ENCODE results near the gene SMS. TPM values are rescaled to one million over a fixed set of nuclear protein-coding genes. Genes with fewer than 3 reads are reported as not detected.
A peak's percentile ranks its signal among the peaks of the same experiment; 100 is the strongest.
"Not testable (repeated sequence)": the region's sequence is repeated elsewhere in the genome, so short reads cannot be mapped to it uniquely, and the experiment has no call there.

SMS gene
- total RNA-seq, 1 experiment from 2014 or later, result 548 TPM

DNA sequence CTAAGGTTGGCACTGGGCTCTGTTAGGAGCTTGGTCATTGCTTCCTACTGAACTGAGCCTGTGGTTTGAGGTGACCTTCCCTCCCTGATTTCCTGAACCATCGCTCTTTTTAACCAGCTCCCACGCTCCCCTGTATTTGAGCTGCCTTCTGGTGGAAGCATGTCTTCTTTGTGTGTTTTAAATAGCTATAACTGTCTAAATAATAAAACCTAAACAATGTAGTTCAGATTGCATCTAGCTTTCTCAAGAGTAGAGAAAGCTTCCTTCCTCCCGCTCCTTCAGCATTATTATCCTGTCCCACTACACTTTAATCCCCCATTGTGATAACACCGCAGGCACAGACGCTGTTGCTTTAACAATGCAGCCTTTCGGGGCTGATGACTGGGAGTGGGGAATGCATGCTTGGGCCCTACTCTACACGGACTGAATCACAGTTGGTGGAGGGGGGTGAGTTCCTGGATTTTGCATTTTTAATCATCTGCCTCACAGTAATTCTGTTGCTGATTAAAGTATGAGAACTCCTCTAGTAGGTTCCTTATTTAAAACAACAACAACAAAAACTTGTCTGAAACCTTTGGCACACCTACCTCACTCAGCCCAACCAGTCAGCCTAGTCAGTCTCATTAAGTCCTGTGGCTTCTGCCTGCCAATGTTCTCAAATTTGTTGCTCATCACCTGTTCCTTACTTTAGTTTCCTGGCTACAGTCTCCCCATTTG lies 6.6 kb downstream of the SMS start:
- peak; percentile 30 for DNase-seq
- H3K4me3 ChIP-seq, result no peak overlapping the region
- no peaks in the 10 kb centered on the region for H3K9me3 ChIP-seq
- H3K27me3 ChIP-seq, result no peaks in the 10 kb centered on the region
- peaks cover 40% of the 10 kb centered on the region for H3K36me3 ChIP-seq

- no peaks in the 10 kb centered on the region for H3K27me3 ChIP-seq
- DNase-seq, result no peak
- no peak overlapping the region for H3K4me3 ChIP-seq
- H3K36me3 ChIP-seq, result peaks cover 35% of the 10 kb centered on the region
- no peaks in the 10 kb centered on the region for H3K9me3 ChIP-seq
Measured at GRCh38 chrX:21947671-21948070, 7.2 kb downstream of the SMS start.

GRCh38 chrX:21948897-21949578 lies 8.5 kb downstream of the SMS start:
- Histone ChIP-seq H3K36me3 (peaks cover 33% of the 10 kb centered on the region), H3K9me3 (no peaks in the 10 kb centered on the region), H3K27me3 (no peaks in the 10 kb centered on the region), H3K4me3 (no peak overlapping the region)
- DNase-seq, result no peak

GRCh38 chrX:21949689-21950088 lies 9.2 kb downstream of the SMS start:
- DNase-seq, result no peak
- no peaks in the 10 kb centered on the region for H3K9me3 ChIP-seq
- H3K4me3 ChIP-seq, result no peak overlapping the region
- H3K36me3 ChIP-seq, result peaks cover 38% of the 10 kb centered on the region
- H3K27me3 ChIP-seq, result no peaks in the 10 kb centered on the region

DNA sequence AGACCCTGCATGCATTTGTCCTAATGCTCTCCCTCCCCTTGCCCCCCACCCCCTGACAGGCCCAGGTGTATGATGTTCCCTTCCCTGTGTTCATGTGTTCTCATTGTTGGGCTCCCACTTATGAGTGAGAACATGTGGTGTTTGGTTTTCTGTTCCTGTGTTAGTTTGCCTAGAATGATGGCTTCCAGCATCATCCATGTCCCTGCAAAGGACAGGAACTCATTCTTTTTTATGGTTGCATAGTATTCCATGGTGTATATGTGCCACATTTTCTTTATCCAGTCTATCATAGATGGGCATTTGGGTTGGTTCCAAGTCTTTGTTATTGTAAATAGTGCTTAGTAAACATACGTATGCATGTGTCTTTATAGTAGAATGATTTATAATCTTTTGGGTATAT lies 10.0 kb downstream of the SMS start:
- not testable (repeated sequence) for DNase-seq, H3K9me3 ChIP-seq, H3K27me3 ChIP-seq, H3K4me3 ChIP-seq
- peaks cover 44% of the 10 kb centered on the region for H3K36me3 ChIP-seq

DNA sequence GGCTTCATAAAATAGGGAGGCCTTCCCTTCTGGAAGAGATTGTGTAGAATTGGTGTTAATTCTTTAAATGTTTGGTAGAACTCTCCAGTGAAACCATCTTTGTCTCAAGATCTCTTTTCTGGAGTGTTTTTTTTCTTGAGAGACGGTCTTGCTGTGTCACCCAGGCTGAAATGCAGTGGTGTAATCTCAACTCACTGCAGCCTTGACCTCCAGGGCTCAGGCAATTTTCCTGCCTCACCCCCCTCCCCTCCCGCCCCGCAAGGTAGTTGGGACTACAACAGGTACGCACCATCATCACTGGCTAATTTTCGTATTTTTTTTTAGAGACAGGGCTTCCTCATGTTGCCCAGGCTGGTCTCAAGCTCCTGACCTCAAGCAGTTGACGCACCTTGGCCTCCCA lies 12.1 kb downstream of the SMS start:
- no peaks in the 10 kb centered on the region for H3K27me3 ChIP-seq
- no peak for DNase-seq
- H3K9me3 ChIP-seq, result no peaks in the 10 kb centered on the region
- H3K36me3 ChIP-seq, result peaks cover 38% of the 10 kb centered on the region
- no peak overlapping the region for H3K4me3 ChIP-seq

DNA sequence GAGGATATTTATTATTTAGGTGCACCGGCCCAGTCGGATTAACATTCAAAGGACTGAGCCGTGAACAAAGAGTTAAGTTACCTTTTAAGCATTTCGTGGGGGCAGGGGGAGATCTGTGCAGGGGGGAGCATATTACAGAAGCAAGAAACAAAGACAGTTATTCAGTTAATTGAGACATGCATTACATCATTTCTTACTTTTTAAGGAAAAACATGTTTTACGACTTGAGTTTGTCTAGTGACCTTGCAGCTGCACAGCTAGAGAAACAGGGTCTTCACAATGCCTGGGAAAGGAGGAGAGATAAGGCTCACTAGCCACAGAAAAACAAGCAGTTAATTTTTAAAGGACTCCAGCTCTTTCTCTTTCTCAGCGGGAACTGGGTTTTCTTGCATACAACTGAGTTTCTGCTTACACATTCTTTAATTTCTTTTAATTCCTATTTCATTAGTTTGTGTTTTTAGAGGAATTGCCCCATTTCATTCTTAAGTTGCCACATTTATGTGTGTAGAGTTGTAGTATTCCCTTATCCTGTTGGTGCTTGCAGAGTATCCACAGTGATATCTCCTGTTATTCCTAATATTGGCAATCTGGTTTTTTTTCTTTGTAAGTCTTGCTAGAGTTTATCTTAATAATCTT lies 12.8 kb downstream of the SMS start:
- not testable (repeated sequence) for H3K27me3 ChIP-seq, H3K4me3 ChIP-seq, H3K9me3 ChIP-seq, DNase-seq
- peaks cover 33% of the 10 kb centered on the region for H3K36me3 ChIP-seq

- H3K36me3 ChIP-seq, result peaks cover 29% of the 10 kb centered on the region
- no peaks in the 10 kb centered on the region for H3K27me3 ChIP-seq
- no peaks in the 10 kb centered on the region for H3K9me3 ChIP-seq
- no peak for DNase-seq
- no peak overlapping the region for H3K4me3 ChIP-seq
Measured at GRCh38 chrX:21955403-21956189, 15.1 kb downstream of the SMS start.

DNA sequence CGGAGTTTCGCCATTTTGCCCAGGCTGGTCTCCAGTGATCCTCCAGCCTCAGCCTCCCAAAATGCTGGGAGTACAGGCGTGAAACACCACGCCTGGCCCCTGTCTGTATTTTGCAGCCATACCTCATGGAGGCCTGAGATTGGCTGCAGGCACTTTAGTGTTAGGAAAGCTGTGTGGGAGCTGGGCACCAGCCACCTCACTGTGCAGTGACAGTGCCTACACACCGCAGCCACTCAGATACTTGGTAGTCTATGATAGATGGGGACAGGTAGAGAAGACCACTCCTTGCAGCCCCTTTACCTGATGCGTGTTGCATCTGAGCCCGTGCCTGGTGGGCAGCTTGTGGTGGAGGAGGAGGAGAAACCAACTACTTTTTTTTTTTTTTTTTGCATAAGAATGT lies 16.3 kb downstream of the SMS start:
- Histone ChIP-seq H3K9me3 (no peaks in the 10 kb centered on the region), H3K27me3 (no peaks in the 10 kb centered on the region), H3K4me3 (no peak overlapping the region), H3K36me3 (peaks cover 25% of the 10 kb centered on the region)
- no peak for DNase-seq

- H3K36me3 ChIP-seq, result peaks cover 31% of the 10 kb centered on the region
- no peak overlapping the region for H3K4me3 ChIP-seq
- no peak for DNase-seq
- no peaks in the 10 kb centered on the region for H3K9me3 ChIP-seq
- no peaks in the 10 kb centered on the region for H3K27me3 ChIP-seq
Measured at GRCh38 chrX:21958187-21958586, 17.7 kb downstream of the SMS start.

- Histone ChIP-seq H3K36me3 (peaks cover 31% of the 10 kb centered on the region), H3K27me3 (no peaks in the 10 kb centered on the region), H3K4me3 (no peak overlapping the region), H3K9me3 (no peaks in the 10 kb centered on the region)
- no peak for DNase-seq
Measured at GRCh38 chrX:21958916-21959315, 18.4 kb downstream of the SMS start.

GRCh38 chrX:21959362-21960051 lies 19.0 kb downstream of the SMS start:
- DNase-seq, result no peak
- Histone ChIP-seq H3K4me3 (no peak overlapping the region), H3K27me3 (no peaks in the 10 kb centered on the region), H3K36me3 (peaks cover 31% of the 10 kb centered on the region), H3K9me3 (no peaks in the 10 kb centered on the region)

- no peak for DNase-seq
- no peak overlapping the region for H3K4me3 ChIP-seq
Measured at GRCh38 chrX:21960569-21961541, 20.3 kb downstream of the SMS start.

DNA sequence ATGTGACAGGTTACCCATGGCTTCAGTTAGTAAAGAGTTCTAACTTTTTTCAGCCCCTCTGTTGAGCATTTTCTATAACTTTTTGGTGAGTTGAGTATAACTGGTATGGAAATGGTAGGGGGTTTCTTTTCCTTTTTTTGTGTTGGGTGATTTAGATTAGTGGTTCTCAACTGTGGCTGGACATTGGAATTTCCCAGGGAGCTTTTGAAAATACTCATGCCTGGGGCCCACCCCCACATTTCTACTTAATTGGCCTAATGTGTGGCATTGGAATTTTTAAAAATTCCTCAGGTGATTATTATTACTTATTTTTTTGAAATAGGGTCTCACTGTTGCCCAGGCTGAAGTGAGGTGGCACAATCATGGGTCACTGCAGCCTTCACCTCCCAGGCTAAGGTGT lies 21.9 kb downstream of the SMS start:
- Histone ChIP-seq H3K27me3 (no peaks in the 10 kb centered on the region), H3K4me3 (no peak overlapping the region), H3K36me3 (peaks cover 29% of the 10 kb centered on the region), H3K9me3 (no peaks in the 10 kb centered on the region)
- no peak for DNase-seq

More at GRCh38 chrX:21960569-21961541, 20.3 kb downstream of the SMS start:
- Histone ChIP-seq H3K27me3 (no peaks in the 10 kb centered on the region), H3K9me3 (no peaks in the 10 kb centered on the region), H3K36me3 (peaks cover 28% of the 10 kb centered on the region)

DNA sequence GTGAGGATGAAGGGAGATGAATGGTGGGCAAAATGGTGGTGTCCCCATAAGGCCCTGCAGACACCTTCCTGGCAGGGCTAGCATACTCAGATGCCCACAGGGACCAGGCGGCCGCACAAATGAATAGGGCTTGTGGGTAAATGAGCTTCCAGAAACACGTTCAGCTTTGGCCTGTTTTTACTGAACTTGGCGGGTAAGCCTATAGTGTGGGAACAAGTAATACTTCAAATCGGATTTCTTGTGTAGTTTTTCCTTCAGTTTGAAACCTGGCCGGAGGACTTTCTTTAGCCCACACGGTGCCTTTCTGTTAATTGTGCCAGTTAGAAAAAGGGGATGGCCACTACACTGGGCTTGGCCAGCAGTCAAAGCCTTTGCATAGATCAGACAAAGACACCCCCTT lies 22.8 kb downstream of the SMS start:
- Histone ChIP-seq H3K36me3 (peaks cover 37% of the 10 kb centered on the region), H3K4me3 (no peak overlapping the region), H3K9me3 (no peaks in the 10 kb centered on the region), H3K27me3 (no peaks in the 10 kb centered on the region)
- DNase-seq, result no peak
